WTC11 (cell line): ENCODE data around the gene DPP10. TPM values are rescaled to one million over a fixed set of nuclear protein-coding genes. Genes with fewer than 3 reads are reported as not detected.

Experiments
- ATAC-seq: fragments of 200-7000 bp; cut with Tn5 transposase; 2 replicates; pipeline ENCODE4 v1.10.0; 2021; ENCODE audit warnings: mild to moderate bottlenecking, moderate library complexity
- CTCF ChIA-PET: fragments of 300-600 bp; sonication (Branson Sonifier 250); formaldehyde crosslinking; loops from one replicate; lab custom pipeline; 2021; ENCODE audit warnings: antibody characterized with exemption; lab: Charles Lee
- POLR2A ChIA-PET: fragments of 350-600 bp; sonication (Branson Sonifier 250); formaldehyde crosslinking; loops from one replicate; lab custom pipeline; 2021; ENCODE audit warnings: antibody characterized with exemption; lab: Charles Lee
- DNase-seq: peaks from one replicate; pipeline ENCODE4 v3.0.0; 2021; ENCODE audit warnings: low spot score
- H3K27ac Mint-ChIP-seq: 2 replicates; pipeline ENCODE4 v1.8.0; 2021; ENCODE audit warnings: mixed read lengths
- H3K27me3 Mint-ChIP-seq: 2 replicates; pipeline ENCODE4 v1.8.0; 2021; ENCODE audit warnings: low read depth, mild to moderate bottlenecking, moderate library complexity, mixed read lengths
- H3K36me3 Mint-ChIP-seq: 2 replicates; pipeline ENCODE4 v1.8.0; 2021; ENCODE audit warnings: mixed read lengths
- H3K4me1 Mint-ChIP-seq: 2 replicates; pipeline ENCODE4 v1.8.0; 2022; ENCODE audit warnings: mixed read lengths
- H3K4me3 Mint-ChIP-seq: 2 replicates; pipeline ENCODE4 v1.8.0; 2021; ENCODE audit warnings: mild to moderate bottlenecking, moderate library complexity, mixed read lengths
- H3K9me3 Mint-ChIP-seq: 2 replicates; pipeline ENCODE4 v1.8.0; 2021; ENCODE audit warnings: mixed read lengths
- AR ChIP-seq: fragments of 250-450 bp; sonication (Bioruptor Pico); IDR thresholded peaks from 2 replicates; pipeline ENCODE4 v1.9.0; 2021; ENCODE audit warnings: mild to moderate bottlenecking
- ARID4B ChIP-seq: sonication (generic); formaldehyde crosslinking; IDR thresholded peaks from 2 replicates; pipeline ENCODE4 v1.8.0; 2023; ENCODE audit warnings: missing genetic modification reagents, mild to moderate bottlenecking, borderline replicate concordance
- ATF6 ChIP-seq: sonication (generic); formaldehyde crosslinking; IDR thresholded peaks from 2 replicates; pipeline ENCODE4 v1.8.1; 2023; ENCODE audit warnings: mild to moderate bottlenecking, missing genetic modification reagents
- CBFB ChIP-seq: sonication (generic); formaldehyde crosslinking; IDR thresholded peaks from 2 replicates; pipeline ENCODE4 v1.8.1; 2022; ENCODE audit warnings: mild to moderate bottlenecking, low read depth, missing genetic modification reagents
- E2F5 ChIP-seq: sonication (generic); formaldehyde crosslinking; IDR thresholded peaks from 2 replicates; pipeline ENCODE4 v1.8.1; 2022; ENCODE audit warnings: mild to moderate bottlenecking, moderate library complexity, missing genetic modification reagents
- ELF4 ChIP-seq: sonication (generic); formaldehyde crosslinking; IDR thresholded peaks from 2 replicates; pipeline ENCODE4 v1.8.1; 2022; ENCODE audit warnings: low read depth, mild to moderate bottlenecking, moderate library complexity, missing genetic modification reagents
- EMX1 ChIP-seq: fragments of 250-450 bp; sonication (Bioruptor Pico); IDR thresholded peaks from 2 replicates; pipeline ENCODE4 v1.8.0; 2021; ENCODE audit warnings: mild to moderate bottlenecking
- FOXP1 ChIP-seq: sonication (generic); formaldehyde crosslinking; IDR thresholded peaks from 2 replicates; pipeline ENCODE4 v1.8.0; 2022; ENCODE audit warnings: missing genetic modification reagents, mild to moderate bottlenecking, moderate library complexity, borderline replicate concordance
- HMGA2 ChIP-seq: fragments of 250-450 bp; sonication (Bioruptor Pico); IDR thresholded peaks from 2 replicates; pipeline ENCODE4 v1.4.0; 2021; ENCODE audit warnings: mild to moderate bottlenecking, moderate library complexity
- HMGXB4 ChIP-seq: sonication (generic); formaldehyde crosslinking; IDR thresholded peaks from 2 replicates; pipeline ENCODE4 v1.8.1; 2023; ENCODE audit warnings: mild to moderate bottlenecking, moderate library complexity, missing genetic modification reagents
- JAZF1 ChIP-seq: fragments of 250-450 bp; sonication (Bioruptor Pico); IDR thresholded peaks from 2 replicates; pipeline ENCODE4 v1.9.0; 2021; ENCODE audit warnings: moderate library complexity, mild to moderate bottlenecking, inconsistent platforms
- MAX ChIP-seq: sonication (generic); formaldehyde crosslinking; IDR thresholded peaks from 2 replicates; pipeline ENCODE4 v1.8.0; 2022; ENCODE audit warnings: mild to moderate bottlenecking, missing genetic modification reagents
- TCF7 ChIP-seq: sonication (generic); formaldehyde crosslinking; IDR thresholded peaks from 2 replicates; pipeline ENCODE4 v1.8.0; 2022; ENCODE audit warnings: mild to moderate bottlenecking, low read depth, missing genetic modification reagents, moderate library complexity
- TEAD4 ChIP-seq: sonication (generic); formaldehyde crosslinking; IDR thresholded peaks from 2 replicates; pipeline ENCODE4 v1.8.0; 2022; ENCODE audit warnings: mild to moderate bottlenecking, missing genetic modification reagents
- TP53 ChIP-seq: sonication (generic); formaldehyde crosslinking; IDR thresholded peaks from 2 replicates; pipeline ENCODE4 v1.8.1; 2023; ENCODE audit warnings: mild to moderate bottlenecking, missing genetic modification reagents
- ZBTB43 ChIP-seq: sonication (generic); formaldehyde crosslinking; IDR thresholded peaks from 2 replicates; pipeline ENCODE4 v1.8.1; 2023; ENCODE audit warnings: mild to moderate bottlenecking, missing genetic modification reagents
- ZNF423 ChIP-seq: fragments of 250-450 bp; sonication (Bioruptor Pico); IDR thresholded peaks from 2 replicates; pipeline ENCODE4 v2.1.2; 2022; ENCODE audit warnings: mild to moderate bottlenecking, moderate library complexity
- ZSCAN18 ChIP-seq: fragments of 250-450 bp; sonication (Bioruptor Pico); IDR thresholded peaks from 2 replicates; pipeline ENCODE4 v2.1.2; 2022; ENCODE audit warnings: mild to moderate bottlenecking, moderate library complexity
- total RNA-seq: library from RNA; stranded (reverse); gene quantifications from 3 replicates; pipeline ENCODE4 v1.2.3, GENCODE V29; 2021

The DPP10 gene
- total RNA-seq, 1 experiment from 2014 or later: 4.0 TPM

- Mint-ChIP-seq H3K27ac (no peak overlapping the region), H3K27me3 (no peaks in the 10 kb centered on the region), H3K4me3 (no peak overlapping the region), H3K4me1 (no peaks in the 10 kb centered on the region), H3K9me3 (peaks cover 44% of the 10 kb centered on the region), H3K36me3 (peaks cover 45% of the 10 kb centered on the region)
- ATAC-seq (no peak), DNase-seq (no peak)
- TF ChIP-seq ELF4: no peak
- no peak for TF ChIP-seq TP53 (CRISPR knock-in tag)
- no peak for TF ChIP-seq ARID4B (CRISPR knock-in tag)
- TF ChIP-seq JAZF1 (CRISPR knock-in tag): no peak
- TF ChIP-seq TEAD4: no peak
- no peak for TF ChIP-seq ZBTB43 (CRISPR knock-in tag)
- TF ChIP-seq CBFB (CRISPR knock-in tag): no peak
- TF ChIP-seq AR (CRISPR knock-in tag): no peak
- TF ChIP-seq ATF6 (CRISPR knock-in tag): no peak
- TF ChIP-seq ZSCAN18 (CRISPR knock-in tag): no peak
- no peak for TF ChIP-seq FOXP1
- no peak for TF ChIP-seq HMGA2 (CRISPR knock-in tag)
- CTCF ChIA-PET: no interaction called here
- POLR2A ChIA-PET: no interaction called here
Observed at GRCh38 chr2:114926303-114926702, 483.9 kb downstream of the DPP10 start.

- CTCF ChIA-PET: no interaction called here
- no peaks in the 10 kb centered on the region for H3K27me3 Mint-ChIP-seq
- H3K36me3 Mint-ChIP-seq: peaks cover 59% of the 10 kb centered on the region
- no peaks in the 10 kb centered on the region for H3K4me1 Mint-ChIP-seq
- H3K27ac Mint-ChIP-seq: no peak overlapping the region
- no peak overlapping the region for H3K4me3 Mint-ChIP-seq
- peaks cover 73% of the 10 kb centered on the region for H3K9me3 Mint-ChIP-seq
- DNase-seq (no peak), ATAC-seq (no peak)
- POLR2A ChIA-PET: no interaction called here
- no peak for TF ChIP-seq MAX (CRISPR knock-in tag)
- no peak for TF ChIP-seq HMGXB4 (CRISPR knock-in tag)
- no peak for TF ChIP-seq E2F5
- no peak for TF ChIP-seq EMX1 (CRISPR knock-in tag)
- TF ChIP-seq TCF7: no peak
- no peak for TF ChIP-seq ZNF423 (CRISPR knock-in tag)
- TF ChIP-seq, all 79 proteins: peak for 0
Observed at GRCh38 chr2:114929225-114929624, 486.8 kb downstream of the DPP10 start.
